ENCODE results near the gene PSMC3.

The PSMC3 gene

DNA sequence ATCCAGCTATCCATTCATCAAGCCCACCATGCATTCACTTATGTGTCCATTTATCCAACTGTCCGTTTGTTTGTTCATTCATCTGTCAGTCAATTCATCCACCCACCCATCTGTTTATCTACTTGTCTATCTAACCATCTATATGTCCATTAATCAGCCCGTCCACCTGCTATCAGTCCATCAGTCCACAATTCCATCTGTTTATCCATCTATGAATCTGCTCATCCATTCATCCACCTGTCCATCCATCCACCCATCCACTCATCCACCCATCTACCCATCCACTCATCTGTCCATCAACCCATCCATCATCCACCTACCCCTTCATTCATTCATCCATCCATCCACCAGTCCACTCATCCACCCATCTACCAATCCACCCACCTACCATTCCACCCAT, 46.9 kb downstream of the PSMC3 start:
- Mint-ChIP-seq H3K27me3 (no peaks in the 10 kb centered on the region), H3K4me3 (no peak overlapping the region), H3K4me1 (peaks cover 7% of the 10 kb centered on the region), H3K9me3 (no peaks in the 10 kb centered on the region), H3K27ac (no peak overlapping the region), H3K36me3 (no peaks in the 10 kb centered on the region)

DNA sequence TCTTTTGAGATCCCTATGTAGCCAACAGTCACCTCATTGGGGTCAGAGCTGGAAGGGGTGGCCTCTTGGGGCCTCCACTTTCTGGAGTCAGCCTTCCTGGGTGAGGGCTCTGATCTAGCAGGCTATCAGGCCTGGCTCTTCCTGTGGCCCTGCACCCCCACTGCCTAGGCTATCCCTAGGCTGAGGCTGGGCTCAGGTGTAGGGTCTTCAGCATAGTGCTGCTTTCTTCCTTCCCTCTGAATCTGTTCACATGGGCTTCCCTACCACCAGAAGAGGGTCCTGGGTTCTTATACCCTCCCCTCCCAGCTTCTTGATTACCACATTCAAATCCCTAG, 47.4 kb downstream of the PSMC3 start:
- Mint-ChIP-seq H3K27ac (no peak overlapping the region), H3K27me3 (no peaks in the 10 kb centered on the region), H3K9me3 (no peaks in the 10 kb centered on the region), H3K4me3 (no peak overlapping the region), H3K4me1 (peaks cover 11% of the 10 kb centered on the region), H3K36me3 (no peaks in the 10 kb centered on the region)

DNA sequence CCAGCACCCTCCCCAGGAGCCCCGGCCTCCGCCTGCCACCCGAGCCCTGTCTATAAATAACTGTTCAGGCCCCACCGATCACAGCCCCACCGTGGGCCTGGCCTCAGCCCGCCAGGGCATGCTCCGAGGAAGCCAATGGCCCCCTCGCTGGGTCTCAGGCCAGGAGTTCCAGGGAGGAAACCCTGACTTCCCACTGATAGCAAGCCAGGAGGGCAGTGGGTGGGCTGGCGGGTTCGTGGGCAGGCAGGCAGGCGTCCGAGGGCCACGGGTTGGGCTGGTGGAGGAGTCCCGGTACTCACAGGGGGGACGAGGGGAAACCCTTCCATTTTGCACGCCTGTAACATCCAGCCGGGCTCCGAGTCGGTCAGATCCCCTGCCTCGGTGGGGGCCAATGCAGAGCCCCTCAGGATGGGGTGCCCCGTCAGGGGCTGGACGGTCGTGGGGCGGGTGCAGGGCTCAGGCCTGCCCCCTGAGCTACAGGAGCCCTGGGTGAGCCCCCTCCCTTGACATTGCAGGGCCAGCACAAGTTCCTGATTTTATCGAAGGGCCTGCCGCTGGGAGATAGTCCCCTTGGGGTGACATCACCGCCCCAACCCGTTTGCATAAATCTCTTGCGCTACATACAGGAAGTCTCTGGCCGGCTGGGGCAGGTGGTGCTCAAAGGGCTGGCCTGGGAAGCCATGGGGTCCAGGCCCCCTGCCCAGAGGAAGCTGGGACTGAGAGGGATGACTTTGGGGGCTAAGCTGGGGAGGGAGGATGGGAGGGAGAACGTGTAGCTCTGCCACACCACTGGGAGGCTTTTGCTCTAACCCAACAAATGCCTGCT, 48.0 kb downstream of the PSMC3 start, which contains the start of gene SPI1:
Gene SPI1, minus strand, starts transcription at position 538 of the 826 bp plus-strand sequence. Its CDS starts 194 bp downstream, at position 344.
- H3K4me3 Mint-ChIP-seq: no peak within 1 kb of the TSS
- peaks cover 11% of the 10 kb centered on the region for H3K4me1 Mint-ChIP-seq
- H3K27me3 Mint-ChIP-seq: no peaks in the 10 kb centered on the region
- no peaks in the 10 kb centered on the region for H3K36me3 Mint-ChIP-seq
- no peaks in the 10 kb centered on the region for H3K9me3 Mint-ChIP-seq
- no peak within 1 kb of the TSS for H3K27ac Mint-ChIP-seq

DNA sequence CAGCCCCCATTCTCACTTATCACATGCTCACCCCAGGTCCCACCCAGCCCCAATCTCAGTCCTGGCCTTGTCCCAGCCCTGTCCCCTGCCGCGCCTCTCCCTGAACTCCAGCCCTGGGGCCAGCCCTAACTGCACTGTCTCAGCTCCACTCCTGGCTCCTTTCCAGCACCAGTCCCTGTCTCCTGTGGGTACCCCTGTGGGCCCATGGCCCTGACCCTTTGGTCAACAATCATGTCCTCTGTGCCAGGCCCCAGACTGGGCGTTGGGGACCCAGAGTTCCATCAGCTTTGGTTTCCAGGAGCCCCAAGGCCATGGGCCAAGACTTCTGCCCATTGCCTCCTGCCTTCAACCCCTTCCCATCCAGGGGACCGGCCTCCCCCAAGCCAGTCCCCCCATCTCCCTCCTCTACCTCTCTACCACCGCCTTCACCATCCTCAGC, 48.6 kb downstream of the PSMC3 start:
- peaks cover 11% of the 10 kb centered on the region for H3K4me1 Mint-ChIP-seq
- no peaks in the 10 kb centered on the region for H3K9me3 Mint-ChIP-seq

DNA sequence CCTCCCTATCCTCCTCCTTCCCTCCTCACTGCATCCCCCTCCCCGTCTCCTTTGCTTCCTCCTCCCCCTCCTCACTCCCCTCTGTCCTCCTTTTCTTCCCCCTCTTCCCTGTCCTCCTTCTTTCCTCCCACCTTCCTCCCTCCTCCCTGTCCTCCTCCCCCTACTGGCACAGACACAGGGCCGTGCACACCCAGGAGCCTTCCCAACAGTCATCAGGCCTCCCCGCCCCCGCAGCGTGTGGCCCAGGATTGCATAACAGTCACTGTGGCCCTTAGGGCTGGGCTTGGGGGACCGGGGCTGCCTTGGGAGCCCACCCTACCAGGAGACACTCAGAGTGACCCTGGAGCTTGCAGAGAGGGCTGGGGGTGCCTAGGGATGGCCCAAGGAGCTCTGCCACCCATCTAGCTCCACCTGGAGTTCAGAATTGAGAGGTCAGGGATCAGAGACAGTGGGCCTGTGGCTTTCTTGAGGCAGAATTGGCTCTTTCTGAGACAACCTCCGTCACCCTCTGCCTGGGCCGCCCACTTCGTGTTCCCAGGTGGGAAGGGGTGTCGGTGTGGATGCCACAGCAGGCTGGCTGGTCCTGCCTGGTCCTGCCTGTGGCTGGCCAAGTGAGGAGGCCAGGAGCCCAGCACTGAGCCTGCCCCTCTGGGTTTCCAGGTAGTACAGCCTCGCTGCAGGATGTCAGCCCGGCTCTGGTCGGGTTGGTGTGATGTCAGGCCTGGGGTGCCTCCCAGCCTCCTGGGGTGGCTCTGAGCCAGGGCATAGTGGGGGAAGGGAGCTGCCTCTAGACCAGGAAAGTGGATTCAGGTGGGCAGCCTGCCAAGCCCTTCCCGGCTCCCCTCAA, 49.5 kb downstream of the PSMC3 start:
- no peaks in the 10 kb centered on the region for H3K36me3 Mint-ChIP-seq
- no peaks in the 10 kb centered on the region for H3K27me3 Mint-ChIP-seq
- H3K4me1 Mint-ChIP-seq: peaks cover 11% of the 10 kb centered on the region
- no peak overlapping the region for H3K27ac Mint-ChIP-seq
- no peaks in the 10 kb centered on the region for H3K9me3 Mint-ChIP-seq
- no peak overlapping the region for H3K4me3 Mint-ChIP-seq

More for the DNA sequence above, 48.6 kb downstream of the PSMC3 start:
- Mint-ChIP-seq H3K27me3 (no peaks in the 10 kb centered on the region), H3K4me3 (no peak overlapping the region), H3K27ac (no peak overlapping the region), H3K36me3 (no peaks in the 10 kb centered on the region)

DNA sequence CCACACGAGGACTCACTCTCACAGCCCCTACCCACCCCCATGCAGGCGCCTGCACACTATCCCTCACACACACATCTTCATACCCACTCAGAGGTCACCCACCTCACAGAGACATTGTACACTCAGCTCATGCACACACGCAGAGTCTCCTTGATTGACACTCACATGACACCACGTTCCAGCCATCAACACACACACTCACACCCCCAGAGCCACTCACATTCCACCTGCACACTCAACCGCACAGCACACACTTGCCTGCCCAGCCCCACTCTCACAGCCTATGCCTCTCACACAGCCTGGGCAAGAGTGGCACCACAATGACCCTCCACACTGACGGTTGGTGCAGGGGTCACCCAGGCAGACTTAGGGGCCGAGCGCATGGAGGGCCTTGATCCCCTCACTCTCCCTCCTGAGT, 50.1 kb downstream of the PSMC3 start:
- Mint-ChIP-seq H3K4me1 (peaks cover 11% of the 10 kb centered on the region), H3K4me3 (no peak overlapping the region), H3K27me3 (no peaks in the 10 kb centered on the region), H3K36me3 (no peaks in the 10 kb centered on the region), H3K9me3 (no peaks in the 10 kb centered on the region), H3K27ac (peak overlapping the region; percentile 20)

DNA sequence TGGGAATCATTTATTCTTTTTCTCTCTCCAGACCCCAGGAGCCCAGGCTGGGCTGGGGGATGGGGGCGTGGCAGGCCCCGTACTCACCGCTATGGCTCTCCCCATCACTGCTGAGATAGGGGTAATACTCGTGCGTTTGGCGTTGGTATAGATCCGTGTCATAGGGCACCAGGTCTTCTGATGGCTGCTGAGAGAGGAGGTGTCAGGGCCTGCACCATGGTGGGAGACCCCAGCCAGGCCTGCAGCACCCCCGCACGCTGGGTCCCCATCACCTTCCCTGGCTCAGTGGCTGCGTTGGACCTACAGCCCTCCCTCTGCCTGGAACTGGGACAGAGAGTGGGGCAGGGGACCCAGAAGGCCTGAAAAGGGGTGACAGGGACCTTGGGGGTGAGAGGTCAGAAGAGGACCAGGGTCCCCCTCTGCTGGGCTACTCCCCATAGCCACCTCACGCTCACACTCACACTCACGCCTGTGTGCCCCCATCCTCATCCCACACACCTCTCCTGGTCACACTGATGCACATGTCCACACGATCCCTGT, 50.6 kb downstream of the PSMC3 start:
- no peaks in the 10 kb centered on the region for H3K36me3 Mint-ChIP-seq
- no peaks in the 10 kb centered on the region for H3K27me3 Mint-ChIP-seq
- peak overlapping the region; percentile 20 for H3K27ac Mint-ChIP-seq
- no peak overlapping the region for H3K4me3 Mint-ChIP-seq
- H3K9me3 Mint-ChIP-seq: no peaks in the 10 kb centered on the region
- H3K4me1 Mint-ChIP-seq: peaks cover 13% of the 10 kb centered on the region

DNA sequence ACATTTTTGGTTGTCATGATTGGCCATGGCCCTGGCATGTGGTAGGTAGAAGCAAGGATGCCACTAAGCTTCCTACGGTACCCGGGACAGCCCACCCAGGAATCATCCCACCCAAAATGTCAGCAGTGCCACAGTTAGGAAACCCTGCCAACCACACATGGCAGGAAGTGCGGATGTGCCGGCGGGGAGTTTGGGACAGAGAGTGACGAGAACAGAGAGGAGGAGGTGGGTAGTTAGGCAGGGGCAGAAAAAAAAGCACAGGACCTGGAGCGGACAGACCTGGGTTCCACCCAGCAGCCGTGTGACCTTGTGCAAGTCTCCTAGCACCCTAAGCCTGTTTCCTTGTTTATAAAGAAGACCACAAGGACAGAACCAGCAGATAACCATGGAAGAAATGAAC, 51.2 kb downstream of the PSMC3 start:
- Mint-ChIP-seq H3K27ac (no peak overlapping the region), H3K36me3 (no peaks in the 10 kb centered on the region), H3K4me3 (no peak overlapping the region), H3K27me3 (no peaks in the 10 kb centered on the region), H3K9me3 (no peaks in the 10 kb centered on the region), H3K4me1 (peaks cover 15% of the 10 kb centered on the region)

DNA sequence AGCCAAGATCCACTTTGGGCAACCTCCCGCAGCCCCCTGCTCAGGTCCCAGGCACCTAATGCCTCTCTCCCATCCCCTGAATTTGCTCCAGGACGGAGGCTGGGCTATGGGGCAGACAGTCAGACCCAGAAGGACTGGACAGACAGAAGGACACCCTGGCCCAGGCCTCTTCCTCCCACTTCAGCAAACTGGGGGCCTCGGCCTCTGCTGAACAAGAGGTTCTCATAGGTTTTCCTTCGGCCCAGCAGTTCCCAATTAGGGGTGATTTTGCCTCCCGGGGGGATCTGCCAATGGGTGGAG, 51.6 kb downstream of the PSMC3 start:
- no peak overlapping the region for H3K27ac Mint-ChIP-seq
- H3K27me3 Mint-ChIP-seq: no peaks in the 10 kb centered on the region
- H3K9me3 Mint-ChIP-seq: no peaks in the 10 kb centered on the region
- no peak overlapping the region for H3K4me3 Mint-ChIP-seq
- H3K36me3 Mint-ChIP-seq: no peaks in the 10 kb centered on the region
- H3K4me1 Mint-ChIP-seq: peaks cover 18% of the 10 kb centered on the region

DNA sequence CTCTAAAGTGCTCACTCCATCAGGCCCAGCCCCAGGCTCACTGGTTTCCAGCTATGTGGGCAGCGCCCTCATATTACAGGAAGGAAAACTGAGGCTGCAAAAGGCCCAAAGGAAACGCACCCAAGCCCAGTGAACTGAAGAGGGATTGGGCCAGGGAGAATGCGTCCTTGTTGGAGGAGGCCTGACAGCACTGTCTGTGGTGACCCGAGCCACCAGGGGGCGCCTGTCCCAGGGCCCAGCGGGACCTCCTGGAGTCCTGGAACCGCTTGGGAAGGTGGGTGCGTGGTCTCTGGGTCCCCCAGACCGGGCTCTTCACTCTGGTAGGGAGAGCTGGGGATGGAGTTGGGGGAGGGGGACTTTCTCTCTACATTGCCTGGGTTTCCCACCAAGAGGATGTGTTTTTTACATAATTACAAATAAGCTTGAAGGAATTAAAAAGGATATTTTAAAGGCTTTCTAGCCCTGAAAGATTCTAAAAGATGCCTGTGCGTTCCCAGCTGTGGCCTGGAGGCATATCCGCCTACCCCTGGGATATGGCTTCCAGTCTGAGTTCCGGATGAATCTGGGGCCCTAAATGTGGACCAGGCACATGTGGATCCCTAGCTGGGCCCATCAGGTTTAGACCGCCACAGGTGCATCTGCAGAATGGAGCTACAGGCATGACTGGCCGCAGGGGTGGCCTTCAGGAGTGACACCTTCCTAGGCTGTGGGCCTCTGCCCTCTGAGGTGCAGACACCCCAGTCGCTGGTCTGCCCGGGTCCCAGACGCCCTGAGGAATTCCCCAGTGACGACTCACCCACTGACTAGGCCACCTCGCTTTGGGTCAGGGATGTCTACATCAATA, 52.1 kb downstream of the PSMC3 start:
- no peak overlapping the region for H3K4me3 Mint-ChIP-seq
- H3K27ac Mint-ChIP-seq: no peak overlapping the region
- H3K9me3 Mint-ChIP-seq: no peaks in the 10 kb centered on the region
- H3K36me3 Mint-ChIP-seq: no peaks in the 10 kb centered on the region
- peaks cover 24% of the 10 kb centered on the region for H3K4me1 Mint-ChIP-seq
- no peaks in the 10 kb centered on the region for H3K27me3 Mint-ChIP-seq

DNA sequence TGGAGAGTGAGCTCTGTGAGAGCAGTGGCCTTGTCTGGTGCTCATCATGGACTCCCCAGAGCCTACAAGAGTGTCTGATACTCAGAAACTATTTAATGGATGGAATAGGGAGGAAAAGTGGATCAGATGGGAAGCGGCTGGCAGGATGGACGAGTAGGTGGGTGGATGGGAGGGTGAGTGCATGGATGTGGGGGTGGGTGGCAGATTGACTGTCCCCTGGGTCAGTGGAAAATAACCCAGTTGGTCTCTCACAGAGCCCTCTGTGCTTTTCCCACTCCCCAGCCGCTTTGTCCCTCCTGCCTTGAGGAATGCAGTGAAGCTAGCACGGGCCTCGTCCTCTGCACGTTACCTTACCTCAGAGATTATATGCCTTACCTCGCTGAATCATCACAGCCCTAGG, 53.8 kb downstream of the PSMC3 start:
- Mint-ChIP-seq H3K4me3 (no peak overlapping the region), H3K4me1 (peaks cover 30% of the 10 kb centered on the region), H3K27me3 (no peaks in the 10 kb centered on the region), H3K27ac (no peak overlapping the region), H3K36me3 (no peaks in the 10 kb centered on the region), H3K9me3 (no peaks in the 10 kb centered on the region)

DNA sequence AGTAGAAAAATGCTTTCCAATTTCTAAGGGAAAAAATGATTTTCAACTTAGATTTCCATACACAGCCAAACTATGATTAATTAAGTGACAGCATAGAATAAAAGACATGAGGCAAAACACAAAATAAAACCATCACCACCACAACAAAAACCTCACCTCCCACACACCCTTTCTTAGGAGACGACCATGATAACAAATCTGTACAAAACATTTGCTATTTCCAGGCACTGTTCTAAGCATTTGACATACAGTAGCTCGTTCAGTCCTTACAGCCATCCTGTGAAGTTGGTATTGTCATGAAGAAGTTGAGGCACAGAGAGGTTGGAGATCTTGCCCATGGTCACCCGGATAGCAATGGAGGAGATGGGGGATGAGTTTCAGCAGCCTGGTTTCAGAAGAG, 56.6 kb downstream of the PSMC3 start:
- Mint-ChIP-seq H3K4me1 (peaks cover 26% of the 10 kb centered on the region), H3K4me3 (no peak overlapping the region), H3K27ac (peak overlapping the region; percentile 82), H3K36me3 (no peaks in the 10 kb centered on the region), H3K27me3 (no peaks in the 10 kb centered on the region), H3K9me3 (no peaks in the 10 kb centered on the region)

Data from activated naive CD4-positive, alpha-beta T cell treated with anti-CD3 and anti-CD28 coated beads, Interleukin-2, amount 50 U/mL, for 24 hours (primary cell).